D341Med (cell line): Measurements from ENCODE around the gene NRXN2.

Experiments used
- DNase-seq: peaks from one replicate; pipeline ENCODE4 v3.0.0; 2012; ENCODE audit warnings: low spot score

NRXN2 gene

GRCh38 chr11:64627371-64627770 lies 95.6 kb downstream of the NRXN2 start:
- DNase-seq: no peak

GRCh38 chr11:64626637-64627036 lies 96.4 kb downstream of the NRXN2 start:
- DNase-seq: no peak

- no peak for DNase-seq
Observed at GRCh38 chr11:64624883-64625481, 98.0 kb downstream of the NRXN2 start.

- DNase-seq: no peak
Observed at GRCh38 chr11:64622681-64623080, 100.3 kb downstream of the NRXN2 start.

- DNase-seq: no peak
Observed at GRCh38 chr11:64621283-64622019, 101.5 kb downstream of the NRXN2 start.

GRCh38 chr11:64620381-64620971 lies 102.5 kb downstream of the NRXN2 start:
- no peak for DNase-seq

GRCh38 chr11:64619811-64620380 lies 103.1 kb downstream of the NRXN2 start:
- no peak for DNase-seq

- no peak for DNase-seq
Observed at GRCh38 chr11:64619196-64619595, 103.8 kb downstream of the NRXN2 start.

- DNase-seq: no peak
Observed at GRCh38 chr11:64616817-64617216, 106.2 kb downstream of the NRXN2 start.

GRCh38 chr11:64614917-64615316 lies 108.1 kb downstream of the NRXN2 start:
- DNase-seq: no peak

GRCh38 chr11:64613648-64614047 lies 109.3 kb downstream of the NRXN2 start:
- no peak for DNase-seq

GRCh38 chr11:64611869-64612646 lies 110.9 kb downstream of the NRXN2 start:
- DNase-seq: no peak

- no peak for DNase-seq
Observed at GRCh38 chr11:64611176-64611575, 111.8 kb downstream of the NRXN2 start.

- no peak for DNase-seq
Observed at GRCh38 chr11:64610596-64610995, 112.4 kb downstream of the NRXN2 start.

- DNase-seq: no peak
Observed at GRCh38 chr11:64609436-64610047, 113.5 kb downstream of the NRXN2 start.

GRCh38 chr11:64608636-64609035 lies 114.4 kb downstream of the NRXN2 start:
- DNase-seq: no peak

GRCh38 chr11:64608046-64608445 lies 115.0 kb downstream of the NRXN2 start:
- DNase-seq: no peak

GRCh38 chr11:64607381-64607985 lies 115.5 kb downstream of the NRXN2 start:
- no peak for DNase-seq

GRCh38 chr11:64606796-64607380 lies 116.1 kb downstream of the NRXN2 start:
- no peak for DNase-seq

GRCh38 chr11:64605656-64606585 lies 117.1 kb downstream of the NRXN2 start:
- DNase-seq: no peak
